HUES6 (cell line): ENCODE results near the gene TMEM119.

ENCODE experiments used
- H3K27ac ChIP-seq: 2 replicates; pipeline ENCODE4 v1.7.0; 2013; ENCODE audit warnings: low read depth, mild to moderate bottlenecking, low read length, inconsistent platforms
- H3K27me3 ChIP-seq: 2 replicates; pipeline ENCODE4 v1.6.1; 2013; ENCODE audit warnings: low read length; ENCODE audit not compliant: control insufficient read depth, insufficient read depth
- H3K36me3 ChIP-seq: 2 replicates; pipeline ENCODE4 v1.6.1; 2013; ENCODE audit warnings: low read length; ENCODE audit not compliant: control insufficient read depth, insufficient read depth
- H3K4me1 ChIP-seq: 2 replicates; pipeline ENCODE4 v1.6.1; 2013; ENCODE audit warnings: low read length; ENCODE audit not compliant: control insufficient read depth, insufficient read depth
- H3K4me3 ChIP-seq: 2 replicates; pipeline ENCODE4 v1.5.1; 2013; ENCODE audit warnings: low read depth, low read length
- H3K9ac ChIP-seq: one replicate; pipeline ENCODE4 v1.6.1; 2013; ENCODE audit warnings: mild to moderate bottlenecking, low read length
- H3K9me3 ChIP-seq: 2 replicates; pipeline ENCODE4 v1.6.1; 2013; ENCODE audit warnings: low read depth, low read length; ENCODE audit not compliant: control insufficient read depth, insufficient read depth

The TMEM119 gene

DNA sequence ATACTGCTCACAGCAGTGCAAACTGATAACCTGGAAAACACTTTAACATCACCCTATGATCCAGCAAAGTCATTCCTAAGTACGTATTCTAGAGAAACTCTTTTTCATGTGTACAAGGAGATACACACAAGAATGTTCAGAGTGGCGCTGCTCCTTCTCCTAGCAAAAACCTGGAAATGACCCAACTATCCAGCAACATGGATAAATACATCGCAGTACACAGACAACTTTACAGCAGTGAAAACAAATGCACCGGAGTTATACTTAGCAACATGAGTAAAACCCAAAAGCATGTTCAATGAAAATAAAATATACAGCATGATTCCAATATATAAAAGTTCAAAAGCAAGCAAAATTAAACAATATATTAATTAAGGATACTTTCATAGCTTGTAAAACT is 55.6 kb downstream of the TMEM119 start:
- no peaks in the 10 kb centered on the region for H3K9me3 ChIP-seq
- no peaks in the 10 kb centered on the region for H3K27me3 ChIP-seq
- no peak overlapping the region for H3K4me3 ChIP-seq
- no peak overlapping the region for H3K9ac ChIP-seq
- H3K27ac ChIP-seq: no peak overlapping the region
- H3K36me3 ChIP-seq: peaks cover 74% of the 10 kb centered on the region
- H3K4me1 ChIP-seq: no peaks in the 10 kb centered on the region
